HG03175 (cell line): ENCODE data around the gene CKLF.

Experiments
- ATAC-seq: cut with Tn5 transposase; IDR thresholded peaks from one replicate; pipeline ENCODE4 v1.9.1; 2021; ENCODE audit warnings: mild to moderate bottlenecking, moderate library complexity; ENCODE audit not compliant: unreplicated experiment

The CKLF gene

GRCh38 chr16:66517586-66518263, 34.7 kb upstream of the CKLF start:
- no peak for ATAC-seq

GRCh38 chr16:66519482-66520373, 32.6 kb upstream of the CKLF start:
- ATAC-seq, result no peak

GRCh38 chr16:66520406-66521170, 31.8 kb upstream of the CKLF start:
- ATAC-seq, result no peak

- no peak for ATAC-seq
Measured at GRCh38 chr16:66521252-66521713, 31.1 kb upstream of the CKLF start.

GRCh38 chr16:66521951-66522771, 30.2 kb upstream of the CKLF start:
- peak; percentile 41 for ATAC-seq

GRCh38 chr16:66522816-66523590, 29.4 kb upstream of the CKLF start:
- ATAC-seq, result no peak

GRCh38 chr16:66523861-66524354, 28.5 kb upstream of the CKLF start:
- ATAC-seq, result peak; percentile 49

GRCh38 chr16:66524601-66525164, 27.7 kb upstream of the CKLF start:
- ATAC-seq, result peak; percentile 74

- ATAC-seq, result no peak
Measured at GRCh38 chr16:66525396-66526180, 26.8 kb upstream of the CKLF start.

- no peak for ATAC-seq
Measured at GRCh38 chr16:66528294-66528693, 24.1 kb upstream of the CKLF start.

GRCh38 chr16:66529475-66529874, 22.9 kb upstream of the CKLF start:
- no peak for ATAC-seq

- no peak for ATAC-seq
Measured at GRCh38 chr16:66534376-66534799, 18.0 kb upstream of the CKLF start.

- no peak for ATAC-seq
Measured at GRCh38 chr16:66536525-66536924, 15.9 kb upstream of the CKLF start.

- no peak for ATAC-seq
Measured at GRCh38 chr16:66537236-66537635, 15.1 kb upstream of the CKLF start.

GRCh38 chr16:66538910-66539309, 13.5 kb upstream of the CKLF start:
- no peak for ATAC-seq

GRCh38 chr16:66539623-66540469, 12.5 kb upstream of the CKLF start:
- peak; percentile 71 for ATAC-seq
